B cell (primary cell): ENCODE results near the gene COX17. TPM values are rescaled to one million over a fixed set of nuclear protein-coding genes. Genes with fewer than 3 reads are reported as not detected.

Source experiments
- ATAC-seq: fragments of 200-7000 bp; cut with Tn5 transposase; one replicate; pipeline ENCODE4 v1.10.0; 2021; ENCODE audit warnings: low read depth, mild to moderate bottlenecking, moderate number of reproducible peaks, moderate library complexity
- CTCF ChIA-PET: fragments of 350-600 bp; sonication (Branson Sonifier 250); formaldehyde crosslinking; loops from one replicate; lab custom pipeline; 2021; ENCODE audit warnings: antibody characterized with exemption, inconsistent platforms; lab: Charles Lee
- POLR2A ChIA-PET: fragments of 350-600 bp; sonication (Branson Sonifier 250); formaldehyde crosslinking; loops from one replicate; lab custom pipeline; 2021; ENCODE audit warnings: antibody characterized with exemption; lab: Charles Lee
- DNase-seq: peaks from one replicate; pipeline ENCODE4 v3.0.0; 2013
- H2AFZ ChIP-seq: 2 replicates; pipeline ENCODE4 v1.6.1; 2012; ENCODE audit warnings: mild to moderate bottlenecking, low read depth, low read length; ENCODE audit not compliant: insufficient read depth, poor library complexity, severe bottlenecking
- H3K27ac ChIP-seq, 2 donors: 1 replicate in 1 of 2; 2 replicates in 1 of 2; pipeline ENCODE4 v1.5.1; 2012 to 2013; ENCODE audit warnings: low read length in 2 of 2, mild to moderate bottlenecking in 2 of 2, moderate library complexity in 1 of 2
- H3K27me3 ChIP-seq, 4 experiments: fragments of 200-600 bp in 1 of 4; sonication (generic) in 1 of 4; replicated peaks in 1 of 4; 1 replicate in 2 of 4; 2 replicates in 2 of 4; pipeline versions ENCODE4 v1.6.1 to v1.7.0; 2013 to 2016; ENCODE audit warnings: low read length in 3 of 4, mild to moderate bottlenecking in 2 of 4, mixed read lengths in 1 of 4, moderate library complexity in 1 of 4; ENCODE audit not compliant: insufficient read depth in 4 of 4, control insufficient read depth in 3 of 4; ENCODE audit errors: control extremely low read depth in 1 of 4
- H3K36me3 ChIP-seq, 2 experiments: replicated peaks in 1 of 2; 1 replicate in 1 of 2; 2 replicates in 1 of 2; pipeline versions ENCODE4 v1.6.1 to v1.7.1; 2013; ENCODE audit warnings: low read length in 1 of 2; ENCODE audit not compliant: insufficient read depth in 2 of 2, control insufficient read depth in 1 of 2; ENCODE audit errors: control extremely low read depth in 1 of 2, extremely low read depth in 1 of 2
- H3K4me1 ChIP-seq, 2 donors: fragments of 200-600 bp in 1 of 2; sonication (generic) in 1 of 2; 1 replicate in 1 of 2; 2 replicates in 1 of 2; pipeline versions ENCODE4 v1.5.1 to v1.6.1; 2013 to 2017; ENCODE audit warnings: low read length in 2 of 2; ENCODE audit not compliant: control insufficient read depth in 2 of 2, insufficient read depth in 2 of 2
- H3K4me2 ChIP-seq: replicated peaks from 2 replicates; pipeline ENCODE3; 2012; ENCODE audit warnings: mild to moderate bottlenecking, low read depth, low read length; ENCODE audit not compliant: poor library complexity, severe bottlenecking
- H3K4me3 ChIP-seq, 5 experiments: fragments of 200-600 bp in 1 of 5; sonication (generic) in 1 of 5; 1 replicate in 3 of 5; 2 replicates in 2 of 5; pipeline versions ENCODE4 v1.5.1 to v1.7.0; 2011 to 2016; ENCODE audit warnings: low read length in 4 of 5, mild to moderate bottlenecking in 4 of 5, low read depth in 2 of 5, control low read depth in 1 of 5, moderate library complexity in 1 of 5; ENCODE audit not compliant: insufficient read depth in 1 of 5; ENCODE audit errors: control extremely low read depth in 1 of 5, extremely low read depth in 1 of 5
- H3K79me2 ChIP-seq: fragments of 200-600 bp; sonication (generic); one replicate; pipeline ENCODE4 v1.6.0; 2016; ENCODE audit warnings: low read length; ENCODE audit not compliant: control insufficient read depth, insufficient read depth
- H3K9ac ChIP-seq: fragments of 200-600 bp; sonication (generic); 2 replicates; pipeline ENCODE4 v1.6.1; 2017; ENCODE audit warnings: mild to moderate bottlenecking, low read length, moderate library complexity
- H3K9me3 ChIP-seq, 3 donors: one replicate each; pipeline versions ENCODE4 v1.6.1 to v1.7.1; 2013; ENCODE audit warnings: low read length in 2 of 3; ENCODE audit not compliant: control insufficient read depth in 2 of 3, insufficient read depth in 1 of 3; ENCODE audit errors: control extremely low read depth in 1 of 3
- H4K20me1 ChIP-seq: 2 replicates; pipeline ENCODE4 v1.6.0; 2012; ENCODE audit warnings: mild to moderate bottlenecking, low read length; ENCODE audit not compliant: insufficient read depth, control insufficient read depth, poor library complexity, severe bottlenecking
- H3K27ac Mint-ChIP-seq: one replicate; pipeline ENCODE4 v1.8.0; 2021; ENCODE audit warnings: mixed read lengths
- H3K27me3 Mint-ChIP-seq: one replicate; pipeline ENCODE4 v1.8.0; 2021; ENCODE audit warnings: mixed read lengths
- H3K4me1 Mint-ChIP-seq: one replicate; pipeline ENCODE4 v1.8.0; 2021; ENCODE audit warnings: mixed read lengths
- H3K4me3 Mint-ChIP-seq: one replicate; pipeline ENCODE4 v1.8.0; 2021; ENCODE audit warnings: mixed read lengths
- H3K9me3 Mint-ChIP-seq: one replicate; pipeline ENCODE4 v1.8.0; 2022; ENCODE audit warnings: mixed read lengths; ENCODE audit not compliant: insufficient read depth
- EZH2 ChIP-seq: IDR thresholded peaks from 2 replicates; pipeline ENCODE4 v1.6.1; 2012; ENCODE audit warnings: borderline replicate concordance, low read depth, mild to moderate bottlenecking, moderate library complexity, low read length; ENCODE audit not compliant: insufficient read depth, poor library complexity, severe bottlenecking
- WGBS: methylation state at CpG from one replicate; pipeline ENCODE4 v1.1.5; 2013; ENCODE audit warnings: missing lambda C conversion rate; ENCODE audit not compliant: insufficient coverage; 5-methylcytosine and 5-hydroxymethylcytosine counted together
- intact Hi-C: fragments of 100-400 bp; cut with micrococcal nuclease; formaldehyde crosslinking; loops from one replicate; pipeline ENCODE4 v1.10.0; 2022
- polyA plus RNA-seq: library from polyadenylated mRNA; depleted of rRNA; stranded (reverse); fragments of >200 nt; gene quantifications from 2 replicates; pipeline ENCODE4 v1.2.3, GENCODE V29; 2012
- total RNA-seq, 2 donors: library from RNA; stranded (reverse); fragments of 120-200 nt in 1 of 2; gene quantifications; 1 replicate in 1 of 2; 2 replicates in 1 of 2; pipeline versions ENCODE4 v1.2.3 to v1.2.4, GENCODE V29; 2013 to 2022
- TF ChIP-seq, protein P1 (sequence below): fragments of 200-600 bp; IDR thresholded peaks from one replicate; pipeline ENCODE4 v1.8.0; 2022; ENCODE audit warnings: antibody characterized with exemption, mild to moderate bottlenecking

Gene COX17
- total and polyA plus RNA-seq, 2 donors (not counting 1 experiment from before 2014, with no cell fraction given), result 20.0 to 47.8 TPM

DNA sequence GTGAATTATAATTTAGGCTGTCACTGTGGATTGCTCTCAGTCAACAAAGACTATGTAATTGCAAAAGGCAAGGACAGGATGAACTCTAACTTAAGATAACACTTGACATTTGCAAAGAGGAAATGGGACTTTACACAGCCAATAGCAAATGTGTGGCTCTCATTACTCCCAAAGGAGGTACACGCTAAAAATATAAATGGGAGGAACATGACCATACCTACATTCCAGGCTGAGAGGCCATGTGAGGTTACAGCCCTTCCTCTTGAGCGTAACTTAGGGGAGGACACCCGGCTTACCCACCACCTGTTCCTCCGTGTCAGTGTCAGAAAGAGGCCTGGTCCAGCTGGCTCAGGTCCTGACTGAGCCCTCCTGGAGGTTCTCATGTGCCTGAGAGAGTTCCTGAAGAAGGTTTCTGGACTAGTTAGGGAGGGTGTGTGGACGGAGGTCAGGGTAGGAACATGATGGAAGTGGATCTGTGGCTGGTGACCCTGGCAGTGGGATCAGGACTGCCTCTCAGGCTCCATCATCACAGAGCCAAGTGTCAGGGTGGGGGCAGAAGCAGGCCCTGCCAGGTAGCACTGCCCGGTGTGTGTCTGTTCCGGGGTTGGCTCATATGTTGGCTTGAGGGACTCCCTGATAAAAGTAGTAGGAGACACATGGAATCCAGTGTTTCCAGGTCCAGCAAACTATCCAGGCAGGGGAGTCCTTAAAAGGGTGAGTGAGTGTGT is 24.7 kb downstream of the COX17 start:
- CTCF ChIA-PET, result no interaction called here
- H3K27me3 Mint-ChIP-seq, result no peaks in the 10 kb centered on the region

DNA sequence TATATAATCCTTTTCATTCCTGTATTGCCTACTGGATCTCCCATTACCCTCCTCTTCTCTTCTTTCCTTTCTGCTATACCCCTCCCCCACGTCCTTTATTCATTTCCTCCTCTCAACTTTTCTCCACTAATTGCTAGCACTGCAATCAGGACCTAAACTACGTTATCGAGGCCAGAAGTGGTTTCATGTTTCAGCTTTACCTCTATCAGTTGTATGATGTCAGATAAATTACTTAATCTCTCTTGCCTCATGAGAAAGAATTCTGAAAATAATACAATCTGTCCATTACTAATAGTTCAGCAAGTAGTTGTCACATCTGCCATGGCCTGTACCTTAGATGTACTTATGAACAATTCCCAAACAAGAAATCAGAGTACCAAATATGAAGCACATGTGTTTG is 27.4 kb downstream of the COX17 start:
- intact Hi-C loops, result no loop called here
- Histone ChIP-seq H3K4me1 (no peaks in the 10 kb centered on the region), H4K20me1 (no peaks in the 10 kb centered on the region), H3K27me3 (no peaks in the 10 kb centered on the region), H3K79me2 (no peaks in the 10 kb centered on the region), H3K9ac (no peak overlapping the region), H3K27ac (no peak overlapping the region), H2AFZ (no peak overlapping the region), H3K4me2 (no peak overlapping the region), H3K9me3 (no peaks in the 10 kb centered on the region), H3K4me3 (no peak overlapping the region), H3K36me3 (peaks cover 0 to 13% of the 10 kb centered on the region in 2 experiments)
- CTCF ChIA-PET, result interaction anchor here (1.6 kb wide), 1 partner anchor 26 kb away, joined by 3 read pairs; no protein-coding TSS in a partner anchor
- TF ChIP-seq, protein P1, sequence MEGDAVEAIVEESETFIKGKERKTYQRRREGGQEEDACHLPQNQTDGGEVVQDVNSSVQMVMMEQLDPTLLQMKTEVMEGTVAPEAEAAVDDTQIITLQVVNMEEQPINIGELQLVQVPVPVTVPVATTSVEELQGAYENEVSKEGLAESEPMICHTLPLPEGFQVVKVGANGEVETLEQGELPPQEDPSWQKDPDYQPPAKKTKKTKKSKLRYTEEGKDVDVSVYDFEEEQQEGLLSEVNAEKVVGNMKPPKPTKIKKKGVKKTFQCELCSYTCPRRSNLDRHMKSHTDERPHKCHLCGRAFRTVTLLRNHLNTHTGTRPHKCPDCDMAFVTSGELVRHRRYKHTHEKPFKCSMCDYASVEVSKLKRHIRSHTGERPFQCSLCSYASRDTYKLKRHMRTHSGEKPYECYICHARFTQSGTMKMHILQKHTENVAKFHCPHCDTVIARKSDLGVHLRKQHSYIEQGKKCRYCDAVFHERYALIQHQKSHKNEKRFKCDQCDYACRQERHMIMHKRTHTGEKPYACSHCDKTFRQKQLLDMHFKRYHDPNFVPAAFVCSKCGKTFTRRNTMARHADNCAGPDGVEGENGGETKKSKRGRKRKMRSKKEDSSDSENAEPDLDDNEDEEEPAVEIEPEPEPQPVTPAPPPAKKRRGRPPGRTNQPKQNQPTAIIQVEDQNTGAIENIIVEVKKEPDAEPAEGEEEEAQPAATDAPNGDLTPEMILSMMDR, result no peak
- TF ChIP-seq EZH2, result no peak
- POLR2A ChIA-PET, result no interaction called here
- WGBS, result 100% methylated on average over 1 of the region's 3 CpGs
- ATAC-seq, result no peak
- no peaks in the 10 kb centered on the region for H3K27me3 Mint-ChIP-seq
- DNase-seq, result no peak
- peaks cover 2% of the 10 kb centered on the region for H3K4me1 Mint-ChIP-seq
- no peak overlapping the region for H3K27ac Mint-ChIP-seq
- no peak overlapping the region for H3K4me3 Mint-ChIP-seq
- no peaks in the 10 kb centered on the region for H3K9me3 Mint-ChIP-seq

More for the DNA sequence above, 24.7 kb downstream of the COX17 start:
- H3K4me2 ChIP-seq, result no peak overlapping the region
- Mint-ChIP-seq H3K4me1 (peaks cover 5% of the 10 kb centered on the region), H3K4me3 (no peak overlapping the region), H3K9me3 (no peaks in the 10 kb centered on the region), H3K27ac (no peak overlapping the region)
- no peak for TF ChIP-seq EZH2
- TF ChIP-seq, protein P1, result no peak
- H2AFZ ChIP-seq, result no peak overlapping the region
- H3K9ac ChIP-seq, result no peak overlapping the region
- no peaks in the 10 kb centered on the region for H3K9me3 ChIP-seq
- H3K4me1 ChIP-seq, result no peaks in the 10 kb centered on the region
- no peak for ATAC-seq
- H3K27me3 ChIP-seq, result no peaks in the 10 kb centered on the region
- 98% methylated on average over 6 of the region's 7 CpGs for WGBS
- POLR2A ChIA-PET, result no interaction called here
- DNase-seq, result no peak
- H4K20me1 ChIP-seq, result no peaks in the 10 kb centered on the region
- H3K27ac ChIP-seq, result no peak overlapping the region
- intact Hi-C loops, result no loop called here
- no peaks in the 10 kb centered on the region for H3K79me2 ChIP-seq
- H3K4me3 ChIP-seq, result no peak overlapping the region
- H3K36me3 ChIP-seq, result peaks cover 0 to 10% of the 10 kb centered on the region in 2 experiments
